ENCODE data around the gene ABHD6. TPM values are rescaled to one million over a fixed set of nuclear protein-coding genes. Genes with fewer than 3 reads are reported as not detected.
"Not testable (repeated sequence)": the region's sequence is repeated elsewhere in the genome, so short reads cannot be mapped to it uniquely, and the experiment has no call there.

The ABHD6 gene
- total and polyA plus RNA-seq, 7 experiments from 2014 or later, result 2.5 to 7.3 (median 6.4) TPM

GRCh38 chr3:58227933-58228332 lies 9.7 kb upstream of the ABHD6 start:
- H3K9me3 ChIP-seq (ENCODE audit: control insufficient read depth in 2 of 3, low read length in 3 of 3); H3K9me3 Mint-ChIP-seq; H3K4me1 ChIP-seq (ENCODE audit: control insufficient read depth in 2 of 2, insufficient read depth in 2 of 2, low read length in 2 of 2); H3K4me3 Mint-ChIP-seq; intact Hi-C loops (cut with micrococcal nuclease); H3K4me3 ChIP-seq (ENCODE audit: low read length); ATAC-seq; H3K27me3 ChIP-seq (ENCODE audit: control insufficient read depth in 2 of 2, insufficient read depth in 2 of 2, low read length in 2 of 2); H3K36me3 ChIP-seq (ENCODE audit: control insufficient read depth in 2 of 3, insufficient read depth in 3 of 3, low read length in 3 of 3); H3K36me3 Mint-ChIP-seq; CTCF ChIA-PET; H3K27ac ChIP-seq (ENCODE audit: low read depth, low read length); H3K4me1 Mint-ChIP-seq; H3K27ac Mint-ChIP-seq; DNase-seq: not testable (repeated sequence)
- POLR2A ChIA-PET, result interaction anchor here (0.6 kb wide), 1 partner anchor 79 kb away, joined by 3 read pairs; the partner anchor contains the start of gene HTD2
- H3K27me3 Mint-ChIP-seq, result peaks cover 21 to 39% (median 26%) of the 10 kb centered on the region in 5 donors

GRCh38 chr3:58230876-58231552 lies 6.6 kb upstream of the ABHD6 start:
- Histone ChIP-seq H3K9me3 (ENCODE audit: control insufficient read depth in 2 of 3, low read length in 3 of 3) (no peaks in the 10 kb centered on the region), H3K4me3 (ENCODE audit: low read length) (no peak overlapping the region), H3K4me1 (ENCODE audit: control insufficient read depth in 2 of 2, insufficient read depth in 2 of 2, low read length in 2 of 2) (no peaks in the 10 kb centered on the region), H3K27me3 (ENCODE audit: control insufficient read depth in 2 of 2, insufficient read depth in 2 of 2, low read length in 2 of 2) (no peaks in the 10 kb centered on the region), H3K36me3 (ENCODE audit: control insufficient read depth in 2 of 3, insufficient read depth in 3 of 3, low read length in 3 of 3) (no peaks in the 10 kb centered on the region), H3K27ac (ENCODE audit: low read depth, low read length) (no peak overlapping the region)
- ChIA-PET POLR2A (no interaction called here), CTCF (interaction anchor here (1.8 kb wide), 1 partner anchor 14 kb away, joined by 4 read pairs; no protein-coding TSS in a partner anchor)
- intact Hi-C loops (cut with micrococcal nuclease), result loop anchor here in 1 of 2 donors (10.0 kb wide), 1 partner anchor 476 kb away; the partner anchor contains the start of gene SLMAP
- Mint-ChIP-seq H3K4me3 (no peak overlapping the region), H3K27ac (no peak overlapping the region), H3K36me3 (no peaks in the 10 kb centered on the region), H3K4me1 (peaks cover 0 to 3% (median 0%) of the 10 kb centered on the region in 7 donors), H3K9me3 (peaks cover 0 to 3% (median 0%) of the 10 kb centered on the region in 11 donors), H3K27me3 (peaks cover 25 to 53% (median 30%) of the 10 kb centered on the region in 5 donors)
- ATAC-seq, result no peak
- DNase-seq, result no peak

DNA sequence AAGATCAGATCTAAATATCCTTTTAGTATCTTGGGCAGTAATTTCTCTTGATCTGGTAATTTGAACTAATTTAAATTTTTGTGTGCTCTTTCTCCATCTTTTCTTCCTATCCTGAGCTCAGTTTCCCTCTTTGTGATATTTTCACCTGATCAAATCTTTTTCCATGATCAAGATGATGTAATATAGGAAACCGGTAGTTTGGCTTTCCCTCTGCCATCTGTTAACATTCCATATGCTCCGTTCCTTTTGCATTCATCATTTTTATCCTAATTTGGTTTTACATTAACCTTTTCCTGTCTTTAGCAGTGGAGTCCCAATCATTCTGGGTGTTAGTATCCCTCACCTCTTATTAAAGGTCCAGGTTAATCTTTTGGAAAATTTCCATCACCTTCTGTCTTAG lies 5.9 kb upstream of the ABHD6 start:
- no peaks in the 10 kb centered on the region for H3K36me3 Mint-ChIP-seq
- no peak overlapping the region for H3K27ac Mint-ChIP-seq
- Histone ChIP-seq H3K9me3 (ENCODE audit: control insufficient read depth in 2 of 3, low read length in 3 of 3) (no peaks in the 10 kb centered on the region), H3K4me3 (ENCODE audit: low read length) (no peak overlapping the region), H3K27me3 (ENCODE audit: control insufficient read depth in 2 of 2, insufficient read depth in 2 of 2, low read length in 2 of 2) (no peaks in the 10 kb centered on the region), H3K36me3 (ENCODE audit: control insufficient read depth in 2 of 3, insufficient read depth in 3 of 3, low read length in 3 of 3) (no peaks in the 10 kb centered on the region), H3K4me1 (ENCODE audit: control insufficient read depth in 2 of 2, insufficient read depth in 2 of 2, low read length in 2 of 2) (peaks cover 3% of the 10 kb centered on the region in 2 donors), H3K27ac (ENCODE audit: low read depth, low read length) (no peak overlapping the region)
- ATAC-seq (no peak), DNase-seq (no peak)
- H3K27me3 Mint-ChIP-seq, result peaks cover 25 to 55% (median 30%) of the 10 kb centered on the region in 5 donors
- intact Hi-C loops (cut with micrococcal nuclease), result loop anchor here in 1 of 2 donors (10.0 kb wide), 1 partner anchor 477 kb away; the partner anchor contains the start of gene SLMAP
- ChIA-PET CTCF (no interaction called here), POLR2A (no interaction called here)
- H3K9me3 Mint-ChIP-seq, result peaks cover 0 to 3% (median 0%) of the 10 kb centered on the region in 11 donors
- no peak overlapping the region for H3K4me3 Mint-ChIP-seq
- H3K4me1 Mint-ChIP-seq, result peaks cover 0 to 6% (median 4%) of the 10 kb centered on the region in 7 donors

GRCh38 chr3:58234516-58234931 lies 3.1 kb upstream of the ABHD6 start:
- Histone ChIP-seq H3K9me3 (ENCODE audit: control insufficient read depth in 2 of 3, low read length in 3 of 3) (no peaks in the 10 kb centered on the region), H3K4me1 (ENCODE audit: control insufficient read depth in 2 of 2, insufficient read depth in 2 of 2, low read length in 2 of 2) (peaks cover 6 to 12% of the 10 kb centered on the region in 2 donors), H3K27ac (ENCODE audit: low read depth, low read length) (no peak overlapping the region), H3K4me3 (ENCODE audit: low read length) (no peak overlapping the region), H3K36me3 (ENCODE audit: control insufficient read depth in 2 of 3, insufficient read depth in 3 of 3, low read length in 3 of 3) (peaks cover 0 to 6% (median 0%) of the 10 kb centered on the region in 3 experiments), H3K27me3 (ENCODE audit: control insufficient read depth in 2 of 2, insufficient read depth in 2 of 2, low read length in 2 of 2) (no peaks in the 10 kb centered on the region)
- Mint-ChIP-seq H3K4me3 (no peak overlapping the region), H3K4me1 (peaks cover 8 to 16% (median 9%) of the 10 kb centered on the region in 7 donors), H3K36me3 (peaks cover 0 to under 1% (median 0%) of the 10 kb centered on the region in 5 donors), H3K27ac (no peak overlapping the region), H3K9me3 (peaks cover 0 to 2% (median 0%) of the 10 kb centered on the region in 11 donors), H3K27me3 (peaks cover 11 to 50% (median 25%) of the 10 kb centered on the region in 5 donors)
- intact Hi-C loops (cut with micrococcal nuclease), result loop anchor here in 1 of 2 donors (10.0 kb wide), 1 partner anchor 480 kb away; the partner anchor contains the start of gene SLMAP
- DNase-seq (no peak), ATAC-seq (no peak)
- CTCF ChIA-PET, result interaction anchor here (1.8 kb wide), 1 partner anchor 16 kb away, joined by 8 read pairs; no protein-coding TSS in a partner anchor
- POLR2A ChIA-PET, result no interaction called here

DNA sequence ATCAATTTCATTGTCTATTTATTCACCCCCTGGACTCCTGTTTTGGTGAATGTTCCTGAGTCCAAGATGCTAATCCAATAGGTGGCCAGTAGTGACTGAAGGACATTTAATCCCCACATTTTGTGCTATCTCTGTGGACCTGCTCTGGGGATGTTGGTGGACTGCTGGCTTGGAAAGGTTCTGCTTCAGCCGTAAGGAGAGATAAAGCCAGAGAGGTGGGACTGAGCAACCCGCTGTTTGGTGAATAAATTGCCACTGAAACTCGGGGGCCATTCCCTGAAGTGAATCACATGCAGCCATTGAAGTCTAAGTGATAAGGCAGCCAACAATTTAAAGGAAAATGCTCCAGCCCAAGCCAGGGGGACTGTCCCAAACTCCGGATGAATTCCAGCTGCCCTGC lies 1.6 kb upstream of the ABHD6 start:
- ChIA-PET POLR2A (interaction anchor here (0.9 kb wide), 1 partner anchor 70 kb away, joined by 6 read pairs; the partner anchor contains the start of genes HTD2 and RPP14), CTCF (no interaction called here)
- Mint-ChIP-seq H3K9me3 (no peaks in the 10 kb centered on the region), H3K4me3 (peak overlapping the region in 9 of 10 donors; percentile 42 to 98 (median 84)), H3K36me3 (peaks cover 0 to 2% (median 0%) of the 10 kb centered on the region in 5 donors), H3K27me3 (peaks cover 9 to 42% (median 21%) of the 10 kb centered on the region in 5 donors), H3K4me1 (peaks cover 8 to 18% (median 11%) of the 10 kb centered on the region in 7 donors), H3K27ac (peak overlapping the region in 1 of 9 donors; percentile 50)
- Histone ChIP-seq H3K4me3 (ENCODE audit: low read length) (no peak overlapping the region), H3K27me3 (ENCODE audit: control insufficient read depth in 2 of 2, insufficient read depth in 2 of 2, low read length in 2 of 2) (no peaks in the 10 kb centered on the region), H3K36me3 (ENCODE audit: control insufficient read depth in 2 of 3, insufficient read depth in 3 of 3, low read length in 3 of 3) (peaks cover 0 to 6% (median 0%) of the 10 kb centered on the region in 3 experiments), H3K27ac (ENCODE audit: low read depth, low read length) (no peak overlapping the region), H3K4me1 (ENCODE audit: control insufficient read depth in 2 of 2, insufficient read depth in 2 of 2, low read length in 2 of 2) (peaks cover 6 to 12% of the 10 kb centered on the region in 2 donors), H3K9me3 (ENCODE audit: control insufficient read depth in 2 of 3, low read length in 3 of 3) (no peaks in the 10 kb centered on the region)
- ATAC-seq (no peak), DNase-seq (no peak)
- intact Hi-C loops (cut with micrococcal nuclease), result loop anchor here (2.0 to 10.0 kb wide), 4 partner anchors 59 to 543 kb away; partner anchors contain the start of genes DENND6A (in 1 of the 2), FLNB (in 1 of the 2) and SLMAP (in 1 of the 2)

DNA sequence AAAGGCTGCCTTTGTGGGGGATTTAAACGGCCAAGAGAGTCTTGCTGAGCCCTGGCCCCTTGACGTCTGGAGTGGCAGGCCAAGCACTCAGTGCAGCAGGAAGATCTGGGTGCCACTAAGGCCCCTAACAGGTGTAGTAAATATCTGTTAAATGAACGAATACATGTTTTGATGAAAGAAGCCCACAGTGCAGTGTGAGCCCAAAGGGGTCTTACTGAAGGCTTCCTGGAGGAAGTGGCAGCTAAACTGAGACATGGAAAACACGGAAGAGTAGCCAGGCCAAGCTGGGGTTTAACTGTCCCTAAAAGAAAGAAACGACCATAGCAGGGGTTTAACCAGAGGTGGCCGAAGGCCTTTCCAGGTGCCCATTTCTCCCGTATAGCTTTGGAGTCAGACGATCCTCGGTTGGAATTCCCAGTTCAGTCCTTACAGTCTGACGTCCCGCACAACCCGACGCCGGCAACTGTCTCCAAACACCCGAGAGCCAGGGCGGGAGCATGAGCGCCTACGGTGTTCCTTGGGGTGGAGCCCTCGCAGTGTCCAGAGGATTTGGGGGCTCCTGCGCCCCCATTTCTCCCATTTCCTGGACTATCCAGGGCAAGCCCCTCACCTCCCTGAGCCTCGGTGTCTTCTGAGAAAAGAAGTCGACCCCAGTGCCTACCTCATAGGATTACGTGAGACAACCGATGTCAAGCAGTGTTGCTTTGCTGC lies 910 bp upstream of the ABHD6 start:
- peak overlapping the region; percentile 86 for H3K4me3 ChIP-seq (ENCODE audit: low read length)
- peak in 1 of 9 donors; percentile 11 for DNase-seq
- H3K4me1 ChIP-seq (ENCODE audit: control insufficient read depth in 2 of 2, insufficient read depth in 2 of 2, low read length in 2 of 2), result peaks cover 6 to 12% of the 10 kb centered on the region in 2 donors
- peaks cover 2 to 36% (median 17%) of the 10 kb centered on the region in 5 donors for H3K27me3 Mint-ChIP-seq
- no peak for ATAC-seq
- H3K9me3 Mint-ChIP-seq, result no peaks in the 10 kb centered on the region
- peak overlapping the region; percentile 84 to 98 (median 90) for H3K4me3 Mint-ChIP-seq
- peaks cover 0 to 2% (median 0%) of the 10 kb centered on the region in 5 donors for H3K36me3 Mint-ChIP-seq
- peaks cover 9 to 18% (median 11%) of the 10 kb centered on the region in 7 donors for H3K4me1 Mint-ChIP-seq
- no peaks in the 10 kb centered on the region for H3K9me3 ChIP-seq (ENCODE audit: control insufficient read depth in 2 of 3, low read length in 3 of 3)
- peaks cover 0 to 6% (median 0%) of the 10 kb centered on the region in 3 experiments for H3K36me3 ChIP-seq (ENCODE audit: control insufficient read depth in 2 of 3, insufficient read depth in 3 of 3, low read length in 3 of 3)
- POLR2A ChIA-PET, result interaction anchor here (0.9 kb wide), 1 partner anchor 70 kb away, joined by 6 read pairs; the partner anchor contains the start of genes HTD2 and RPP14
- no peaks in the 10 kb centered on the region for H3K27me3 ChIP-seq (ENCODE audit: control insufficient read depth in 2 of 2, insufficient read depth in 2 of 2, low read length in 2 of 2)
- intact Hi-C loops (cut with micrococcal nuclease), result loop anchor here (1.0 to 10.0 kb wide), 11 partner anchors 59 to 544 kb away; partner anchors contain the start of genes FLNB (in 2 of the 2), HTD2 (in 2 of the 2), PDHB (in 2 of the 2) and RPP14 (in 2 of the 2)
- peak overlapping the region; percentile 24 to 87 (median 81) for H3K27ac Mint-ChIP-seq
- H3K27ac ChIP-seq (ENCODE audit: low read depth, low read length), result peak overlapping the region; percentile 72
- CTCF ChIA-PET, result interaction anchor here (0.5 kb wide), 1 partner anchor 19 kb away, joined by 4 read pairs; no protein-coding TSS in a partner anchor

Data from naive thymus-derived CD4-positive, alpha-beta T cell (primary cell).